Liver (tissue), 3 donors: ENCODE measurements around the gene PEX16.

Experiments
- RAD21 ChIP-seq, 2 donors: IDR thresholded peaks; 2 replicates each; pipeline ENCODE4 v1.6.1; 2016; ENCODE audit warnings: antibody characterized with exemption in 2 of 2, mild to moderate bottlenecking in 2 of 2
- TF ChIP-seq, protein P1 (sequence below): fragments of 150-350 bp; IDR thresholded peaks from 2 replicates; pipeline ENCODE4 v1.5.1; 2017; ENCODE audit warnings: improper control_type of control experiment, low read depth, low read length; ENCODE audit not compliant: missing input control
- donor health status: healthy.
- donor health status: healthy.

DNA sequence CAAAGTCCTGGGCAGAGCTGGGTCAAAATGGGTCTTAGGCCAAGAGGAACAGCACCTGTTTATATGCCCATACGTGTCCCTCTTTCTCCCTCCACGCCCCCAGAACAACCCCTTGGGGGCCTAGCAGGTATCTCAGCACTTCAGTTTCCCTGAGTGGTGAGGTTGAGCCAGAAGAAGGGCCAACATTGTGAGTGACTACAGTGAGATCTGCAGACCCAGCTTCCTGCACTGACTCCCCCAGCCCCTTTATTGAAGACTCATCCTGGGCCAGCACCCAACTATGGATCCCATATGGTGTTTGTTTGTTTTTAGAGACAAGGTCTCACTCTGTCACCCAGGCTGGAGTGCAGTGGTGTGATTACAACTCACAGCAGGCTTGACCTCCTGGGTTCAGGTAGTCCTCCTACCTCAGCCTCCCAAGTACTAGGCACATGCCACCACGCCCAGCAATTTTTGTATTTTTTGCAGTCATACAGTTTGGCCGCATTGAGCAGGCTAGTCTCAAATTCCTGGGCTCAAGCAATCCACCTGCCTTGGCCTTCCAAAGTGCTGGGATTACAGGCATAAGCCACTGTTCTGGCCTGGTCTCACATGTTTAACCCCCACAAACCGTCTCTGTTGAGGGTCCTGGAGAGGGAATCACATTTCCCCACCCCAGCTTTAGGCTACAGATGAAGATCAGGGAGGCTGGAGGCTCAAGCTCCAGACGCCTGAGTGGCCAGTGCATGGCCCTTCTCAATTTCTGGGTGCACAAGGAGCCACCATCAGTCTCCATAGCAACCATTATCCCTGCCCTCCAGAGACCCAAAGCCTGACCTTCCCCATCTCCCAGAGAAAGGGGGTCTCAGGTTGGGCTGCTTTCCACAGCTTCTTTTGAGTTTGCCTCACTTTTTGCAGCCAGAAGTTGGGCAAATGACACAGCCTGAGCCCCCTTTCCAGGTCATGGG lies 3.1 kb upstream of the PEX16 start:
- no peak for TF ChIP-seq RAD21 (IDR thresholded peaks at IDR 0.05)
- TF ChIP-seq, protein P1, sequence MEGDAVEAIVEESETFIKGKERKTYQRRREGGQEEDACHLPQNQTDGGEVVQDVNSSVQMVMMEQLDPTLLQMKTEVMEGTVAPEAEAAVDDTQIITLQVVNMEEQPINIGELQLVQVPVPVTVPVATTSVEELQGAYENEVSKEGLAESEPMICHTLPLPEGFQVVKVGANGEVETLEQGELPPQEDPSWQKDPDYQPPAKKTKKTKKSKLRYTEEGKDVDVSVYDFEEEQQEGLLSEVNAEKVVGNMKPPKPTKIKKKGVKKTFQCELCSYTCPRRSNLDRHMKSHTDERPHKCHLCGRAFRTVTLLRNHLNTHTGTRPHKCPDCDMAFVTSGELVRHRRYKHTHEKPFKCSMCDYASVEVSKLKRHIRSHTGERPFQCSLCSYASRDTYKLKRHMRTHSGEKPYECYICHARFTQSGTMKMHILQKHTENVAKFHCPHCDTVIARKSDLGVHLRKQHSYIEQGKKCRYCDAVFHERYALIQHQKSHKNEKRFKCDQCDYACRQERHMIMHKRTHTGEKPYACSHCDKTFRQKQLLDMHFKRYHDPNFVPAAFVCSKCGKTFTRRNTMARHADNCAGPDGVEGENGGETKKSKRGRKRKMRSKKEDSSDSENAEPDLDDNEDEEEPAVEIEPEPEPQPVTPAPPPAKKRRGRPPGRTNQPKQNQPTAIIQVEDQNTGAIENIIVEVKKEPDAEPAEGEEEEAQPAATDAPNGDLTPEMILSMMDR: no peak
